T follicular helper cell (primary cell): Measurements from ENCODE around the gene MAGEB6B.
"Not testable (repeated sequence)": the region's sequence is repeated elsewhere in the genome, so short reads cannot be mapped to it uniquely, and the experiment has no call there.

Source experiments
- DNase-seq: peaks from one replicate; pipeline ENCODE4 v3.0.0-alpha.2; 2020; ENCODE audit warnings: low read depth
- total RNA-seq, 2 experiments: gene quantifications; one replicate each; lab custom pipeline; 2026; lab: John Stamatoyannopoulos, UW

MAGEB6B gene
- total RNA-seq: 0 reads per million in 2 experiments

- no peak for DNase-seq
Measured at GRCh38 chrX:26160301-26160700, at the start of gene MAGEB6B. MAGEB6B (plus strand) TSS chrX:26160601; CDS start chrX:26160601, 0 bp downstream.

- no peak for DNase-seq
Measured at GRCh38 chrX:26138274-26138673, 22.1 kb upstream of the MAGEB6B start, which contains the start of gene MAGEB18. MAGEB18 (plus strand) TSS chrX:26138343; CDS start chrX:26138986, 643 bp downstream.

- DNase-seq: no peak
Measured at GRCh38 chrX:26146024-26146423, 14.4 kb upstream of the MAGEB6B start.

GRCh38 chrX:26192204-26192603 lies 31.8 kb downstream of the MAGEB6B start, which contains the start of gene MAGEB6:
MAGEB6 (plus strand) TSS chrX:26192440; CDS start chrX:26193847, 1,407 bp downstream.
- DNase-seq: no peak

GRCh38 chrX:26203561-26203960 lies 43.2 kb downstream of the MAGEB6B start:
- no peak for DNase-seq

DNA sequence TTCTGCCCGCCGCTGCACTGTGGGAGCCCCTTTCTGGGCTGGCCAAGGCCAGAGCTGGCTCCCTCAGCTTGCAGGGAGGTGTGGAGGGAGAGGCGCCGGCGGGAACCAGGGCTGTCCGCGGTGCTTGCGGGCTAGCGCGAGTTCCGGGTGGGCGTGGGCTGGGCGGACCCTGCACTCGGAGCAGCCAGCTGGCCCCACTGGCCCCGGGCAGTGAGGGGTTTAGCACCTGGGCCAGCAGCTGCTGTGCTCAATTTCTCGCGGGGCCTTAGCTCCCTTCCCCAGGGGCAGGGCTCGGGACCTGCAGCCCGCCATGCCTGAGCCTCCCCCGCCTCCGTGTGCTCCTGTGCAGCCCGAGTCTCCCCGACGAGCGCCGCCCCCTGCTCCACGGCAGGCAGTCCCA lies 44.3 kb downstream of the MAGEB6B start:
- not testable (repeated sequence) for DNase-seq

- DNase-seq: no peak
Measured at GRCh38 chrX:26208012-26208411, 47.6 kb downstream of the MAGEB6B start.
